Neural progenitor cell (in vitro differentiated cells): ENCODE data around the gene NQO2. TPM values are rescaled to one million over a fixed set of nuclear protein-coding genes. Genes with fewer than 3 reads are reported as not detected.

Source experiments
- DNase-seq: peaks from one replicate; pipeline ENCODE4 v3.0.0-alpha.2; 2016; ENCODE audit warnings: low spot score
- H2AFZ ChIP-seq: fragments of 200-600 bp; sonication (generic); replicated peaks from 2 replicates; pipeline ENCODE4 v1.6.1; 2016; ENCODE audit warnings: antibody characterized with exemption
- H3F3A ChIP-seq: fragments of 200-600 bp; sonication (generic); 2 replicates; pipeline ENCODE4 v1.6.1; 2016; ENCODE audit warnings: antibody characterized with exemption, low read depth
- H3K27ac ChIP-seq: fragments of 200-600 bp; sonication (generic); 2 replicates; pipeline ENCODE4 v1.5.1; 2016; ENCODE audit warnings: mild to moderate bottlenecking
- H3K27me3 ChIP-seq: fragments of 200-600 bp; sonication (generic); 2 replicates; pipeline ENCODE4 v1.6.1; 2016; ENCODE audit warnings: mild to moderate bottlenecking, moderate library complexity
- H3K36me3 ChIP-seq: fragments of 200-600 bp; sonication (generic); 2 replicates; pipeline ENCODE4 v1.5.1; 2016
- H3K4me1 ChIP-seq: fragments of 200-600 bp; sonication (generic); 2 replicates; pipeline ENCODE4 v1.6.1; 2016; ENCODE audit warnings: mixed run types
- H3K4me2 ChIP-seq: fragments of 200-600 bp; sonication (generic); 2 replicates; pipeline ENCODE4 v1.6.1; 2016
- H3K4me3 ChIP-seq: fragments of 200-600 bp; sonication (generic); 2 replicates; pipeline ENCODE4 v1.5.1; 2016
- H3K79me2 ChIP-seq: fragments of 200-600 bp; sonication (generic); 2 replicates; pipeline ENCODE4 v1.6.1; 2016; ENCODE audit warnings: low read depth
- H3K9ac ChIP-seq: fragments of 200-600 bp; sonication (generic); 2 replicates; pipeline ENCODE4 v1.6.1; 2016
- H3K9me3 ChIP-seq: fragments of 200-600 bp; sonication (generic); 2 replicates; pipeline ENCODE4 v1.5.1; 2016; ENCODE audit warnings: low read depth
- H4K20me1 ChIP-seq: fragments of 200-600 bp; sonication (generic); 2 replicates; pipeline ENCODE4 v1.6.1; 2016; ENCODE audit warnings: low read depth
- H3K27ac Mint-ChIP-seq: 3 replicates; pipeline ENCODE4 v1.8.0; 2021; ENCODE audit warnings: mixed read lengths
- H3K27me3 Mint-ChIP-seq: 2 replicates; pipeline ENCODE4 v1.8.0; 2022; ENCODE audit warnings: low read depth, mild to moderate bottlenecking, inconsistent platforms, moderate library complexity, mixed read lengths; ENCODE audit not compliant: insufficient read depth
- H3K36me3 Mint-ChIP-seq: 3 replicates; pipeline ENCODE4 v1.8.0; 2021; ENCODE audit warnings: mixed read lengths
- H3K4me1 Mint-ChIP-seq: 3 replicates; pipeline ENCODE4 v1.8.0; 2021; ENCODE audit warnings: mixed read lengths
- H3K4me3 Mint-ChIP-seq: 3 replicates; pipeline ENCODE4 v1.8.0; 2021; ENCODE audit warnings: mild to moderate bottlenecking, moderate library complexity, mixed read lengths
- H3K9me3 Mint-ChIP-seq: 3 replicates; pipeline ENCODE4 v1.8.0; 2020; ENCODE audit warnings: mixed read lengths
- CTCF ChIP-seq: fragments of 200-600 bp; sonication (generic); IDR thresholded peaks from 2 replicates; pipeline ENCODE4 v1.5.1; 2017; ENCODE audit warnings: antibody characterized with exemption, mild to moderate bottlenecking
- EZH2 ChIP-seq: fragments of 200-600 bp; sonication (generic); IDR thresholded peaks from 2 replicates; pipeline ENCODE4 v1.6.1; 2017; ENCODE audit warnings: antibody characterized with exemption, mild to moderate bottlenecking, moderate library complexity
- EZH2phosphoT487 ChIP-seq: fragments of 200-600 bp; sonication (generic); IDR thresholded peaks from 2 replicates; pipeline ENCODE4 v1.6.1; 2017; ENCODE audit warnings: antibody characterized with exemption
- total RNA-seq: library from RNA; depleted of rRNA; stranded (reverse); fragments of >200 nt; gene quantifications from 2 replicates; pipeline ENCODE4 v1.2.3, GENCODE V29; 2015; ENCODE audit warnings: low replicate concordance

NQO2 gene
- total RNA-seq, 1 donor from 2014 or later: 19.5 TPM

GRCh38 chr6:2957696-2958330, 41.9 kb upstream of the NQO2 start:
- Histone ChIP-seq H3K79me2 (no peaks in the 10 kb centered on the region), H3K4me1 (peaks cover 22% of the 10 kb centered on the region), H3K9ac (no peak overlapping the region), H3F3A (peaks cover 6% of the 10 kb centered on the region), H3K36me3 (no peaks in the 10 kb centered on the region), H3K4me3 (no peak overlapping the region), H3K27me3 (no peaks in the 10 kb centered on the region), H3K4me2 (no peak overlapping the region), H2AFZ (no peak overlapping the region), H4K20me1 (no peaks in the 10 kb centered on the region), H3K27ac (no peak overlapping the region), H3K9me3 (no peaks in the 10 kb centered on the region)
- H3K9me3 Mint-ChIP-seq: no peaks in the 10 kb centered on the region
- peaks cover 8% of the 10 kb centered on the region for H3K27me3 Mint-ChIP-seq
- DNase-seq: no peak
- peaks cover 34% of the 10 kb centered on the region for H3K4me1 Mint-ChIP-seq
- TF ChIP-seq EZH2phosphoT487: no peak
- no peak for TF ChIP-seq CTCF
- no peak for TF ChIP-seq EZH2
- H3K36me3 Mint-ChIP-seq: peaks cover 10% of the 10 kb centered on the region
- no peak overlapping the region for H3K4me3 Mint-ChIP-seq
- H3K27ac Mint-ChIP-seq: peak overlapping the region; percentile 35

GRCh38 chr6:2958331-2958711, 41.4 kb upstream of the NQO2 start:
- no peak overlapping the region for H2AFZ ChIP-seq
- no peaks in the 10 kb centered on the region for H3K9me3 ChIP-seq
- H3K4me2 ChIP-seq: no peak overlapping the region
- H3K4me1 ChIP-seq: peaks cover 22% of the 10 kb centered on the region
- peaks cover 8% of the 10 kb centered on the region for H3K36me3 Mint-ChIP-seq
- H3K4me1 Mint-ChIP-seq: peaks cover 34% of the 10 kb centered on the region
- no peaks in the 10 kb centered on the region for H4K20me1 ChIP-seq
- no peak overlapping the region for H3K9ac ChIP-seq
- DNase-seq: no peak
- H3K36me3 ChIP-seq: no peaks in the 10 kb centered on the region
- H3K4me3 ChIP-seq: no peak overlapping the region
- no peak overlapping the region for H3K27ac ChIP-seq
- H3F3A ChIP-seq: peaks cover 6% of the 10 kb centered on the region
- peaks cover 8% of the 10 kb centered on the region for H3K27me3 Mint-ChIP-seq
- no peak overlapping the region for H3K27ac Mint-ChIP-seq
- no peak overlapping the region for H3K4me3 Mint-ChIP-seq
- H3K9me3 Mint-ChIP-seq: no peaks in the 10 kb centered on the region
- H3K79me2 ChIP-seq: no peaks in the 10 kb centered on the region
- no peak for TF ChIP-seq EZH2
- TF ChIP-seq CTCF: no peak
- no peak for TF ChIP-seq EZH2phosphoT487
- H3K27me3 ChIP-seq: no peaks in the 10 kb centered on the region

DNA sequence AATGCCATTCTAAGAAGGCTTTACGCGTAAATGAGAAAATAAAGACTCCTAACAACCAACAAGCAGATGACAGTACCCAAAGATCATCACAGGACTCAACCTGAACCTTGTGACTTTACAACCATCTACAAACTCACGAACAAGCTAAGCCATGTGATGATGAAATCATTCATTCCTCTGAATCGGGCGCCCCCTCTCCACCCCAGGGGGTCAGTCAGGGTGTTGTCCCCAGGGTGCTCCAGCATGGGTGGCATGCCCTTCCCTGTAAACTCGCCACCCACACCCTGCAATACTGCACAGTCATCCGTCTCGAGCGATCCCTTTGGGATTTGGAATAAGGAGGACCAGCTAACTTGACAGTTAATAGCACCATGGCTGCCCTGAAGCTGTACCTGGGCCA, 40.9 kb upstream of the NQO2 start:
- Mint-ChIP-seq H3K9me3 (no peaks in the 10 kb centered on the region), H3K27ac (no peak overlapping the region), H3K36me3 (peaks cover 7% of the 10 kb centered on the region), H3K4me1 (peaks cover 37% of the 10 kb centered on the region), H3K27me3 (peaks cover 12% of the 10 kb centered on the region), H3K4me3 (no peak overlapping the region)
- H3K79me2 ChIP-seq: no peaks in the 10 kb centered on the region
- TF ChIP-seq EZH2phosphoT487 (no peak), CTCF (no peak), EZH2 (no peak)
- H3K4me3 ChIP-seq: no peak overlapping the region
- H3K9ac ChIP-seq: no peak overlapping the region
- no peaks in the 10 kb centered on the region for H3K36me3 ChIP-seq
- H3K27me3 ChIP-seq: no peaks in the 10 kb centered on the region
- no peaks in the 10 kb centered on the region for H4K20me1 ChIP-seq
- H3K9me3 ChIP-seq: no peaks in the 10 kb centered on the region
- no peak overlapping the region for H2AFZ ChIP-seq
- no peak overlapping the region for H3K27ac ChIP-seq
- H3K4me2 ChIP-seq: no peak overlapping the region
- H3F3A ChIP-seq: peaks cover 6% of the 10 kb centered on the region
- no peak for DNase-seq
- H3K4me1 ChIP-seq: peaks cover 22% of the 10 kb centered on the region
